ENCODE results near the gene GSTA3.
"Not testable (repeated sequence)": the region's sequence is repeated elsewhere in the genome, so short reads cannot be mapped to it uniquely, and the experiment has no call there.

Gene GSTA3

GRCh38 chr6:52856137-52856536 lies 53.4 kb downstream of the GSTA3 start:
- not testable (repeated sequence) for DNase-seq

DNA sequence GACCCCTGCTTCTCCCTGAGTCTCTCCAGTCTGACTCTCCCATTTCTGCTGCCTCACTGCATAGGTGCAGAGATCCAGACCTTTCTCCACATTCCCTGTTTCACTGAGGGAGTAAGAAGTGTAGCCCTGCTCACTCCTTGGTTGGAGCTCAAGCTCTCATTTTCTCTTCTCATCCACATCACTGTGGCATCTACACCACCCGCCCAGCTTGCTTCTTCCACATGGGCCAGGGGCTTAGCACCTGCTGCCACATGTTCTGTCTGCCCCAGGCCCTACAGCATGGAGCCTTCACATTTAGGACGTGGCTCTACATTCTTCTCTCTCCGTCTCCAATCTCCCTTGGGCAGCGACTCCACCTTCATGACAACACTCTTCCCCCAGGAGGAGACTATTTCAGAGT lies 60.4 kb downstream of the GSTA3 start:
- DNase-seq = no peak

All from KG1 (cell line).